GM19240 (cell line): ENCODE data around the gene PPM1B.
"Not testable (repeated sequence)": the region's sequence is repeated elsewhere in the genome, so short reads cannot be mapped to it uniquely, and the experiment has no call there.

ENCODE experiments used
- DNase-seq: peaks from one replicate; pipeline ENCODE4 v3.0.0; 2011; ENCODE audit warnings: low spot score; ENCODE audit not compliant: insufficient read length

The PPM1B gene

GRCh38 chr2:44249269-44249668, 80.6 kb downstream of the PPM1B start:
- DNase-seq = not testable (repeated sequence)

DNA sequence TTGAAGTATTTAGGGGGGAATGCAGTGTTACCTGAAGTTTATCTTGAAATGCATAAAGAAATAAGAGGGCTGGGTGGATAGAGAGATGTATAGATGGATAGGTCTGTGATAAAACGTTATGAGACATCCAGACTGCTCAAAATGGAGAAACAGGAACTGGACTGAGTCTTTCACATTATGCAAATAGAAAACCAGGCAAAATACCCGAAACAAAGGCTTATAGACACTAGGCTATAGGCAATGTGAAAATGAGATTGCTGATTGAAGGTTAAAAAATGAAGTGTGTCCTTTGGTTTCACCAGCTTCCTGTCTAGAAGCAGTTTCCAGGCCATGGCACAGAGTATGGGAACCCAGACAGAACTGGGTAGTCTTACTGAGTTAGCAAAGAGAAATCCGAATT, 81.7 kb downstream of the PPM1B start:
- DNase-seq = no peak

DNA sequence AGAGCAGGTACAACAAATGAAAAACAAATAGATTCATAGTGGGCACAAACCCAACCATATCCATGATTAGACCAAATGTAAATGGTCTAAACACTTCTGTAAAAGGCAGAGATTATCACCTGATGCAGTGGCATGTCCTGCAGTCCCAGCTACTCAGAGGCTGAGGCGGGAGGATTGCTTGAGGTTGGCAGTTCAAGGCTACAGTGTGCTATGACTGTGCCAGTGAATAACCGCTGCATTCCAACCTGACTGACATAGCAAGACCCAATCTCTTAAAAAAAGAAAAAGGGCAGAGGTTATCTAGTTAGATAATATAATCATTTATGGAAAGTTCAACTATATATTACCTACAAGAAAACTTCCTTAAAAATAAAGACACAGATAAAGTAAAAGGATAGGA, 85.3 kb downstream of the PPM1B start:
- no peak for DNase-seq

DNA sequence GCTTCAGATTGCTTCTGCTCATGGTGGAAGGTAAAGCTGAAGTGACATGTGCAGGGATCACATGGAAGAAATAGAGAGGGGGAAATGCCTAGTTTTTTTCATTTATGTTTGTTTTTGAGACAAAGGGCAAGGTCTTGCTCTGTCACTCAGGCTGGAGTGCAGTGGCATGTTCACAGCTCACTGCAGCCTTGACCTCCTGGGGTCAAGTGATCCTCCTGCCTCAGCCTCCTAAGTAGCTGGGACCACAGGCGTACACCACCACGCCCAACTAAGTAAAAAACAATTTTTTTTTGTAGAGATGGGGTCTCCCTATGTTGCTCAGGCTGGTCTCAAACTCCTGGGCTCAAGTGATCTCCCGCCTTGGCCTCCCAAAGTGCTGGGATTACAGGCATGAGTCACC, 87.0 kb downstream of the PPM1B start:
- DNase-seq = not testable (repeated sequence)

GRCh38 chr2:44257802-44258201, 89.1 kb downstream of the PPM1B start:
- not testable (repeated sequence) for DNase-seq

DNA sequence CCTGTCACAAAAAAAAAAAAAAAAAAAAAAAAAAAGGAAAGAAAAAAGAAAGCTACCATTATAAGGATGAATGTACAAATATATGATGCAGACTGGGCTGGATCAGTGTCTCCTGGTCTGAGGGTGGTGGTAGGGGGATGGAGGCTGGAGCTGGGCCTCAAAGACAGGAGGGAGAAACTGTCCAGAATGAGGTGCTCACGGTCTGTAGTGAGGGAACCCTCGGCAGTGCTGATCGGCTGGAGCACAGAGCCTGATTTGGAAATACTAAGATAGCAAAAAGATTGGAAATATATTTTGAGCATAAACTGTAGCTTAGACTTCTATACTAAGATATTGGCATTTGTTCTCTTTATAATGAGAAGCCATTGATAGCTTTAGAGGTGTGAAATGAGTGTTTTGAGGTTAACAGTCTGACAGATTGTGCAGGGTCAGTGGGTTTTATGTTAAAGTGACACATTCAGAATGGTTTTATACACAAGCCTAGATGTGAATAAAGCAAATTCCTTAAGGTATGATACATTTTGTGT, 98.7 kb downstream of the PPM1B start:
- no peak for DNase-seq

DNA sequence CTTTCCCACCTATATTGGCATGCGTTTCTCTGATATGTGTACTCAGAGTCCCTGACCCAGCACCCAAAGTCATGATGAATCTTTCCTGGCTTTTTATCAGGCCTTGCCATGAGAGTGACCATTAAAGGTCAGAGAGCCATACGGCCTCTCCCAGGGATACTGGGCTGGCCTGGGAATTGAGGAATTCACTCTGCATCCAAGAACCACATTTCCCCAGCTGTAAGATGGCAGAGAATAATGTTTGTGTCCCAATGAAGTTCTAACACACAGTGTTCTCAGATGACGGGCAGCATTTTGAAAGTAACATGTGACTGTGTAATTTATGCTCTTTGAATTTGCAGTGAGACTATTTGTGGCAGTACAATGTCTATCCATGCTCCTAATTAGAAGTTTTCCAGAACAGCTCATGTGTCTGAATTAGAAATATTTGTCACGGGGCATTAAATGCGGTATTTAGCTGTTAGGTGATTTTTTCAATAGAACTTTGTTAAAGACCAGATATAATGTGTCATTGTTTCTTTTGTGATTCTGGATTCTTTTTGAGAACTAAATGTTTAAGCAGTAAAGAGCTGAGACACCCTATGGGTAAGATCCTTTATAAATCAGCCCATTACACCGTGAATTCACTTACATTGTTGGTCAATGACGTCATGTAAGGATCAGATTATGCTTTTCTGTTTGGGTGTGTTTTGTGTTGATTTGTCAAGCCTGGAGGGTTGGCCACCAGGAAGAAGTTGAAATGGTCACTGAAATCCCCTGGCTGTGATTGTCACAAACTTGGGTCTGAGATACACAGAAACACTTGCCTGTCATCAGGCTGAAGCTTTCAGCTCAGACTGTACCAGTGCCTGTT, 99.3 kb downstream of the PPM1B start:
- DNase-seq = no peak

- DNase-seq = no peak
Measured at GRCh38 chr2:44269831-44270230, 101.2 kb downstream of the PPM1B start.

- DNase-seq = no peak
Measured at GRCh38 chr2:44271296-44271695, 102.6 kb downstream of the PPM1B start.

- no peak for DNase-seq
Measured at GRCh38 chr2:44273076-44273475, 104.4 kb downstream of the PPM1B start.

- DNase-seq = no peak
Measured at GRCh38 chr2:44273596-44273995, 104.9 kb downstream of the PPM1B start.

GRCh38 chr2:44275927-44276303, 107.2 kb downstream of the PPM1B start:
- DNase-seq = no peak

GRCh38 chr2:44277541-44277940, 108.9 kb downstream of the PPM1B start:
- DNase-seq = no peak

GRCh38 chr2:44280869-44281268, 112.2 kb downstream of the PPM1B start:
- no peak for DNase-seq
